Fibroblast of skin of right biceps (primary cell): ENCODE results near the gene BAIAP2.
"Not testable (repeated sequence)": the region's sequence is repeated elsewhere in the genome, so short reads cannot be mapped to it uniquely, and the experiment has no call there.

Source experiments
- DNase-seq: peaks from one replicate; pipeline ENCODE4 v3.0.0-alpha.2; 2013

BAIAP2 gene

DNA sequence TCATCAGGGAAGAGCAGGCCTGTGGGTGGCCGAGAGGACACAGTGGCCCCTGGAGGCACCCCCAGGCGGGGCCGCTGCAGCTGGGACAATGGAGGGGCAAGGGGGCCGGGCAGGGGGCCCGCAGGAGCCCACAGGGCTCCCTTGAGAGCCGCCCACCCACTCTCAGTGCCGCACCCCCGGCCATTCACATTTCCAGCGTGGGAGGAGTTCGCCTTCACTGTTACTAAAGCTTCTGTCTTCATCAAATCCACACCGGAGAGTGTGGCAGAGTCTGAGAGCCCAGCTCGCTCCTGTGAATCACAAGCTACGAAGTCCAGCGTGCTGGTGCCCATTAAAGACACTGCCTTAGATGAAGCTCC is 109.5 kb downstream of the BAIAP2 start:
- no peak for DNase-seq

GRCh38 chr17:81146208-81146607 is 111.3 kb downstream of the BAIAP2 start:
- DNase-seq, result not testable (repeated sequence)

DNA sequence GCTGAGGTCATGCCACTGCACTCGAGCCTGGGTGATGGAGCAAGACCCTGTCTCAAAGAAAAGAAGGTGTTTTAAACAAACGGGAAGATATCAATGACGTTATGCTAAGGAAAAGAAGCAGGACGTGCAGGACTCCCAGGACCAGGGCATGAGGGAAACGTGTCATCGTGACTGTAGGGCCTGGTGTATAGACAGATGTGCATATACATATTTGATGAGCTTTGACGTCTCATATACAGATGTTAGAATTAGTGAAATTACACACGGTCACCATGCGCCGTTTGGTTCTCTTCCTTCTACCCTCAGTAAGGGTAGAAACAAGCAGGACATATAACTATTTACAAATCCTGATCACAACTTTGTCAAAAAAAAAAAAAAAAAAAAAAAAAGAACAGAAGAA is 112.8 kb downstream of the BAIAP2 start:
- DNase-seq, result no peak

GRCh38 chr17:81148571-81148970 is 113.6 kb downstream of the BAIAP2 start:
- DNase-seq, result no peak

DNA sequence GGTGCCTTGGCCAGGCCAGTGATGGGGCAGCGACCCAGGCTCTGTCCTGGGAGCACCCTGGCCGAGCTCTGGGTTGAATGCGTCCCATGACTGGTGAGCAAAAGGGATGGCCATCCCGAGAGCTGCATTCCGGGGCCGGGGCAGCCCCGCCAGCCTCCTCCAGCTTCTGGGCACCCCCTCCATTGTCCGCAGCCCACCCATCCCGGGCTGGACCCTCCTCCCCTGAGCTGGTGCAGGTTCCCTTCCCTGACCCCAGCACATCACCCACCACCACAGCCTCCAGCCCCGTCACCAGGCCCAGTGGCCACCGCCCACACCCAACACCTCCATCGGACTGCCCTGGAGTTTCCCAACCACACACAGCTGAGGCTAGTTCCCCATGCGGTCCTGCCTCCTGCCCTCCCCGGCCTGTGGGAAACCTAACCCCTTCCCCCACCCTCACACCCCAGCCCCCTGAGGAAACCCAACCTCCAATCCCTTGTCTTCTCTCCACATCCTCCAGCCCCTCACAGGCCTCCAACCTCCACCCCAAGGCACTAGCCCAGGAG is 114.1 kb downstream of the BAIAP2 start:
- DNase-seq, result no peak

DNA sequence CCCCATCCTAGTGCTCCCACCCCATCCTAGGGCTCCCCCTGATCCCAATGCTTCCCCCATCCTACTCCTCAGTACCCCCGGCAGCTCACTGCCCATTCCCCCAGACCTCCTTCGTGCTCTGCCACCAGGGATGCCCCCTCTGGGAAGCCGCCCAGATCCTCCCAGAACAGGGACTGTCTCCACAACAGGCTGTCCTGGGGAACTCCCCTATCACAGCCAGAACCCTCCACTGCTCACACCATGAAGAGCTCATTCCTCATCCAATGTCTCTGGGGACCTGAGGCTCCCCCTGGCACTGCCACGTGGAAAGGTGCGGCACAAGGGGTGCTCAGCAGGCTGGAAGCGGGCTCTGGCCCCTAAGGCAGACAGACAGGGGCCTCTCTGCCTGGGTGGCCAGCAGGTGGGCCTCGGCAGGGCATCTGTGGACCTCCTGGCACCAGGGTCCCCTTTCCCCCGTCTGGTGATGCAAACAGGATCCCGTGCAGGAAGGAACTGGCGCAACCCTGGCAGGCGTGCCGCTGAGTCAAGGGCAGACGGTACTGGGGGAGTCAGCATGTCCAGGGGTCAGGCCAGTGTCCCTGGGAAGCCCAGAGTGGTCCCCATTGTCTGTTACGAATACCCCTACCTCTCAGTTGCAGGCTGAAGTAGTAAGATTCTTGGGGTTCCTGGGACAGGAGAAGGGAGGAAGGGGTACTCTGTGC is 115.6 kb downstream of the BAIAP2 start:
- no peak for DNase-seq

DNA sequence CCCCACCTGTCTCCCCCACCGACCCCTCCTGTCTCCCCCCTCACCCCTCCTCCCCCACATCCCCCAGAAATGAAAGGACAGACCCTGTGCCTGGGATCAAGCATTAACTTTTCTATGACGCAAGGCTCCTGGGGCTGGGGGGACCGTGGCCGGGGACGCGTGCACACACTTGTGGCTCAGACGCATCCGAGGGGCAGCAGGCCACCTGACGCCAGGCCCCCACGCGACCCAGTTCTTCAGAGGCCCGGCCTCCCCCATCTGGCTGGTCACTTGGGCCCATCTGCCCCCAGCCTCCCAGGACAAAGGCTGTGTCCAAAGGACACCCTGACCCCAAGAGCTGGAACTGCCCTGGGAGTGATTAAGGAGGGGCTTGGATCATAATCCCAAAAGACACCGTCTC is 116.3 kb downstream of the BAIAP2 start:
- DNase-seq, result no peak

DNA sequence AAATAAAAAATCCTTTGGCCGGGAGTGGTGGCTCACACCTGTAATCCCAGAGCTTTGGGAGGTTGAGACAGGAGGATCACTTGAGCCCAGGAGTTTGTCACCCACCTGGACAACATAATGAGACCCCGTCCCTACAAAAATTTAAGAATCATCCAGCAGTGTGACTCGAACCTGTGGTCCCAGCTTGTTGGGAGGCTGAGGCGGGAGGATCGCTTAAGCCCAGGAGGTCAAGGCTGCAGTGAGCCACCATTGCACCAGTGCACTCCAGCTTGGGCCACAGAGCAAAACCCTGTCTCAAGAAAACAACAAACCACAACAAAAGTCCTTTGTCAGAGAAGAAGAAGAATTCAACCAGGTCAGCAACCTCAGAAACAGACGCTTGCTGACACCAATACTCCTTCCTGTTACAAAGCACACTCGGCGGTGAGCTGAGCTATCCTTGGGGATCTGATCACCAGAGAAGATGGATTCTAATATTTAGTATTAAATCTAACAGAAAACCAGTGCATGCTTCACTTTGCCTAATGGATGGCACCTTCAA is 117.4 kb downstream of the BAIAP2 start:
- DNase-seq, result no peak

GRCh38 chr17:81153340-81153803 is 118.4 kb downstream of the BAIAP2 start:
- DNase-seq, result peak; percentile 42

DNA sequence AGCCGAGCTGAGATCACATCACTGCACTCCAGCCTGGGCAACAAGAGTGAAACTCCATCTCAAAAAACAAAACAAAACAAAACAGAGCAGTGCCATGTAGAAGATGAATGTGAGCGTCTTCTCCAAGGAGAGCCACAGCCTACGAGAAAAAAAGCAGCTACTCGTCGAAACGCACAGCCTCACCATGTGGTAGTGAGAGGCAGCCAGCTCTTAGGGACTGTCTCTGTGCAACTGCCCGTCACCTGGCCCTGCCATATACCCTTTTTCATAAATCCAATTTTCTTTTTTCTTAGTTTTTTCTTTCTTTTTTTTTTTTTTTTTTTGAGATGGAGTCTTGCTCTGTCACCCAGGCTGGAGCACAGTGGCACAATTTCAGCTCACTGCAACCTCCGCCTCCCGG is 119.1 kb downstream of the BAIAP2 start:
- not testable (repeated sequence) for DNase-seq

DNA sequence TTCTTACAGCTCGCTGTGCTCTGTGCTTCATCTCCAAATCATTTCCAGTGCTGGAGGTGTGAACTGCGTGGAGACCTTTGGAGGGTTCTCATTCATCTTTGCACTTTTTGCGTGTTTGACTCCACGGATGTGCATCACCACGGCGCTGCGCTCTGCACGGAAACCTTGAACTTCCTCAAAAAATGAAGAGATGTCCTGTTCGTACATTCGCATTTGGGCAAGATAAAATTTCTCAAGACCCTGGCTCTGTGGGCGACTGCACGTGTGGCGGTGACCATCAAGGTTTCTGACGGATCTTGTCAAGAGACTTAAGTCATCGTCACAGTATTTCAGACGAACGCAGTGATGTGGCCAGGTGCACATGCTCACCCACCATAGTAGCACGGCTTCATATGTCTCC is 120.0 kb downstream of the BAIAP2 start:
- no peak for DNase-seq

GRCh38 chr17:81156866-81157805 is 122.2 kb downstream of the BAIAP2 start:
- DNase-seq, result no peak

DNA sequence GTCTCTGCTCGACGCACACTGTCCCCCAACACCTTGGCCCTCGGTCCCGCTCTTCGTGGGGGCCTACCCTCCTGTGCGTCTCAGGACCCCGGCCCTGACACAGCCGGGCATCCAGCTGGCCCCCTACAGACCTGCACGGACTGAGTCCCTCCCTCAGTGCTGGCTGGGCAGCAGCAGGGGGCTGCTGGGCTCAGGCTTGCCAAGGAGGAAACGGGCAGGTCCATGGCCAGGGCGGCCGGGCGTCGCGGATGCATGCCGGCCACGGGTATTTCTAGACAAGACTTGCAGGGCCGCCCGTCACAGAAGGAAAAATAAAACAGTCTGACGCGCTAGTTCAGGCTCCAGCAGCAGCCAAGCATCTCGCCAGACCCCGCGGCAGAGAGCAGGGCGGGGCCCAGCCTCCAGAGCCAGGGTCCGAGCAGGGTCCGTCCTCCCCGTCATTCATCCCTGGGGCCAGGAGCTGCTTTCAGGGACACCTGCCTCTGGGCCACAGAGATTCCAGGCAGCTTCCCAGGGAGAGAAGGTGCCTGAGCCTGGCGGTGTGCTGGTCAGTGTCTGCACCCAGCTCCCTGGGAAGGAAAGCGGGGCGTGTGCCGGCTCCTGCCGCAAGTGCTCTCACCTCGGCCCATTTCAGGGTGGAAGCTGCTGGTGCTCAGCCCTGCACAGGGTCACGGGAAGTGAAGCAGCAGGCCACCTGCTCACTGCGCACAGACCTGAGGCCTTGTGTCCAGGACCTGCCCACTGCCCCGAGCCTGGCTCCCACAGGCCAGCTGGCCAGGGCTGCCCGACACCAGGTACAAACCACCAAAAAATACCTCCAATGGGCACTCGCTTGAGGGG is 123.1 kb downstream of the BAIAP2 start:
- no peak for DNase-seq

- no peak for DNase-seq
Measured at GRCh38 chr17:81158688-81159590, 124.0 kb downstream of the BAIAP2 start.

DNA sequence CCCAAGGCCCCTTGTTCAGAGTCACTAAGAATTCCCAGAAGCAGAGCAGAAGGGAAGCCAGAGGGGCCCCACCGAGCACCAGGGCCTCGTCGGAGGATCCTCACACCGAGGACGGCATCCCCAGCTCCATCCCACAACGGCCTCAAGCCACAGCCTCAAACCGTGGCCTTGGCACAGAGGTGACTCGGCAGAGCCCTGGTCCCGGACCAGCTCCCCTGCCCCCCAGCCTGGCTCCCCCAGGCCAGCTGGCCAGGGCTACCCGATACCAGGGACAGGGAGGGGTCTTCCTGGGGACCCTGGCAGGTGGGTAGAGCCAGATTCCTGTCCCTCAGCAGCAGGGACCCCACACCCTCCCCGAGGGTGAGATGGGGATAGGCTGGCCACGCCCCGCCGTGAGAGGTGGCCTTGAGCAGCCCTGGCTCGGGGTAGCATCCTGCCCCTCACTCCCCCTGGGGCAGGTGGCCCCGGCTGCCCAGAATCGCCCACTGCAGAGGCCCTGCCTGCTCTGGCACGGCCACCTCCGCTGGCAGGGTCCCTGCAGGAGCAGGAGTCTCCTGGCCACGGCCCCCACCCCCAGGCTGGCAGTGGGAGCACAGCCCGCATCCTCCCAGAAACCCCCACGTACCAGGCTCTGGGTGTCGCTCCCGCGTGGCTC is 124.8 kb downstream of the BAIAP2 start:
- DNase-seq, result no peak

GRCh38 chr17:81160306-81160705 is 125.4 kb downstream of the BAIAP2 start:
- DNase-seq, result no peak

- DNase-seq, result no peak
Measured at GRCh38 chr17:81160747-81161453, 125.9 kb downstream of the BAIAP2 start.

DNA sequence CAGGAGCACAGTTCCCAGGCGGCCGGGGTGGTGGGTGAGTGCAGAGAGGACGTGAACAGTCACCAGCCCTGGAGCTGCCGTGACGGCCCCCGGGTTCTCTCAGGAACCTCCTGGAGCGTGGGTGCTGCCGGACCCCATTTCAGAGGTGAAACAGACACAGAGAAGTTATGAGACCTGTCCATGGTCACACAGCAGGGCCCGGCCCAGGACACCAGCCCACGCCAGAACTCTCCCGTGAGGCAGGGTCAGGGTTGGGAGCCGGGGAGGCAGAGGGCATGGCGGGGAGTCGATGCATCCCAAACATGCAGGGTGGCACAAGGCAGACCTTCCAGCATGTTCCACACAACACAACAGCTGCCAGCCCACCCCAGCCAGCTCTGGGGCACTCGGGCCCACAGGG is 126.6 kb downstream of the BAIAP2 start:
- no peak for DNase-seq

- DNase-seq, result no peak
Measured at GRCh38 chr17:81161972-81162371, 127.0 kb downstream of the BAIAP2 start.

- DNase-seq, result no peak
Measured at GRCh38 chr17:81162491-81162890, 127.5 kb downstream of the BAIAP2 start.
